ENCODE results near the gene PRDX1.

PRDX1 gene

DNA sequence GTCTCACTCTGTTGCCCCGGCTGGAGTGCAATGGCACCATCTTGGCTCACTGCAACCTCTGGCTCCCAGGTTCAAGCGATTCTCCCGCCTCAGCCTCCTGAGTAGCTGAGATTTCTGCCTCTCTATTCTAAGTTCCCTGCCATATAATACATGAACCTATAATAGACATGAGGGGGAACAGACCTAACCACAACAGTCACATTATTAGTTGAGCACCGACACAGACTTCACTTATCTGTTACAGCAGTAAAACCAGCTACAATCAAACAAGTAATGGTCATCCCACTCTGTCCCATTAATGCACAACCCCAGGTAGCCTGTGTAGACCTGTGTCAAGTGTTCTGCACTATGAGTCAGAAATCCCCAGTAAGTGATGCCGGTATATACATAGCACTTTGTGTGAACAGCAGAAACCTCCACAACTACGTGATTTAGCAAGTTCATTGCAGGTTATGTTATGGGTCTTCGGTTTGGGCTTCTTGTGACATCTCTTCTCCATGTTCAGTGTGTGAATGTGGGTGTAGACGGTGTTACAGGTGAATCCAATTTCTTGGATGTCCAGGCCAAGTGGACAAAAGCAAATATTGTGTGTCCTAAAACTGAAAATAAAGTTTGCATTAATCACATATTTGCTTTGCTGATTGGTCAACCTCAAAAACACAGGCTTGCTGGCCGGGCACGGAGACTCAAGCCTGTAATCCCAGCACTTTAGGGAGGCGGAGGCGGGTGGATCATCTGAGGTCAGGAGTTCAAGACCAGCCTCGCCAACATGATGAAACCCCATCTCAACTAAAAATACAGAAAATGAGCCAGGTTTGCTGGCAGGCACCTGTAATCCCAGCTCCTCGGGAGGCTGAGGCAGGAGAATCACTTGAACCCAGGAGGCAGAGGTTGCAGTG lies 18.0 kb downstream of the PRDX1 start:
- H3K4me3 ChIP-seq (ENCODE audit: low read length) = no peak overlapping the region
- no peaks in the 10 kb centered on the region for H3K9me3 ChIP-seq (ENCODE audit: control insufficient read depth, insufficient read depth, low read length)
- no CpG with 5 or more reads among the region's 14 CpGs for WGBS (ENCODE audit: insufficient coverage, insufficient read length)
- DNase-seq (ENCODE audit: low read depth, low spot score) = no peak
- 0 out of 2 replicates have a peak, but pooled peaks cover 2% of the 10 kb centered on the region for H3K4me1 ChIP-seq (ENCODE audit: control insufficient read depth, insufficient read depth, low read length)
- 0 out of 2 replicates have a peak, but pooled peaks cover 2% of the 10 kb centered on the region for H3K36me3 ChIP-seq (ENCODE audit: control insufficient read depth, insufficient read depth, low read length)
- no peaks in the 10 kb centered on the region for H3K27me3 ChIP-seq (ENCODE audit: control insufficient read depth, insufficient read depth, low read length)
- no peak overlapping the region for H3K27ac ChIP-seq (ENCODE audit: low read length)

DNA sequence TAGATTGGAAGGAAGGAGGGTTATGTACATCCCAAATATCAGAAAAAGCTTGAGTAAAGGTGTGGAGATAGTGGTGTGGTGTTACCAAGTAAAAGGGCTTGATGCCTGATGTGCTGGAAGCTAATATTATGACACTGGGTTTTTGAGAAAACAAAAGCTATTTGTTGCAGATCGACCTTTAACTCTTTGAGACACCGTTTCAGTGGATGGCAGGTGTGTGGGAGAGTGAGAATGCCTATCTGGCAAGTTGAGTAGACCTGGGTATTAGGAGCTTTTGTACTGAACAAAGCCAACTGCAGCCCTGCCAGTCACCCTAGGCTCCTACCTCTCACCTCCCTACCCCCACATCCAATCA lies 20.2 kb downstream of the PRDX1 start:
- no peak for DNase-seq (ENCODE audit: low read depth, low spot score)
- no peaks in the 10 kb centered on the region for H3K36me3 ChIP-seq (ENCODE audit: control insufficient read depth, insufficient read depth, low read length)
- WGBS (ENCODE audit: insufficient coverage, insufficient read length) = no CpG with 5 or more reads among the region's 2 CpGs
- no peaks in the 10 kb centered on the region for H3K9me3 ChIP-seq (ENCODE audit: control insufficient read depth, insufficient read depth, low read length)
- 0 out of 2 replicates have a peak, but pooled peaks cover 2% of the 10 kb centered on the region for H3K4me1 ChIP-seq (ENCODE audit: control insufficient read depth, insufficient read depth, low read length)
- H3K4me3 ChIP-seq (ENCODE audit: low read length) = no peak overlapping the region
- H3K27me3 ChIP-seq (ENCODE audit: control insufficient read depth, insufficient read depth, low read length) = no peaks in the 10 kb centered on the region
- no peak overlapping the region for H3K27ac ChIP-seq (ENCODE audit: low read length)

GRCh38 chr1:45499415-45499769 lies 22.3 kb downstream of the PRDX1 start:
- Histone ChIP-seq H3K36me3 (ENCODE audit: control insufficient read depth, insufficient read depth, low read length) (no peaks in the 10 kb centered on the region), H3K27me3 (ENCODE audit: control insufficient read depth, insufficient read depth, low read length) (no peaks in the 10 kb centered on the region), H3K4me1 (ENCODE audit: control insufficient read depth, insufficient read depth, low read length) (0 out of 2 replicates have a peak, but pooled peaks cover 2% of the 10 kb centered on the region), H3K27ac (ENCODE audit: low read length) (no peak overlapping the region), H3K9me3 (ENCODE audit: control insufficient read depth, insufficient read depth, low read length) (no peaks in the 10 kb centered on the region), H3K4me3 (ENCODE audit: low read length) (peak overlapping the region; percentile 50; the same call in 1 of the 2 replicates)
- WGBS (ENCODE audit: insufficient coverage, insufficient read length) = no CpG with 5 or more reads among the region's 7 CpGs
- DNase-seq (ENCODE audit: low read depth, low spot score) = no peak

DNA sequence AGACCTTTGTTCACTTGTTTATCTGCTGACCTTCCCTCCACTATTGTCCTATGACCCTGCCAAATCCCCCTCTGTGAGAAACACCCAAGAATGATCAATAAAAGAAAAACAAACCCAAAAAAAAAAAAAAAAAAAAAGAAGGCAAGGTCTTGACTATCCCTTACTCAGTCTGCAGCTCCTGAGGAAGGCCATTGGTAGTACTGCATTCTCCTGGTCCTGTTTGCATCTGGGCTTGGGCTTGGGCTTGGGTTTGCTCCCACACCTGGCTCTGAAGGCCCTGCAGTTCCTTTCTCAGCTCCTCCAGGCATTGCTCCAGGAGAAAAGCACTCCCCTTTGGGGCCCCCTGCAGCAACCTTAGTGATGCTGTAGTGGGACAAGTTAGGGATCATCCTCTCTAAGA lies 23.4 kb downstream of the PRDX1 start:
- Histone ChIP-seq H3K9me3 (ENCODE audit: control insufficient read depth, insufficient read depth, low read length) (no peaks in the 10 kb centered on the region), H3K36me3 (ENCODE audit: control insufficient read depth, insufficient read depth, low read length) (no peaks in the 10 kb centered on the region), H3K27me3 (ENCODE audit: control insufficient read depth, insufficient read depth, low read length) (no peaks in the 10 kb centered on the region), H3K4me1 (ENCODE audit: control insufficient read depth, insufficient read depth, low read length) (0 out of 2 replicates have a peak, but pooled peaks cover 2% of the 10 kb centered on the region), H3K27ac (ENCODE audit: low read length) (no peak overlapping the region), H3K4me3 (ENCODE audit: low read length) (no peak overlapping the region)
- DNase-seq (ENCODE audit: low read depth, low spot score) = no peak

DNA sequence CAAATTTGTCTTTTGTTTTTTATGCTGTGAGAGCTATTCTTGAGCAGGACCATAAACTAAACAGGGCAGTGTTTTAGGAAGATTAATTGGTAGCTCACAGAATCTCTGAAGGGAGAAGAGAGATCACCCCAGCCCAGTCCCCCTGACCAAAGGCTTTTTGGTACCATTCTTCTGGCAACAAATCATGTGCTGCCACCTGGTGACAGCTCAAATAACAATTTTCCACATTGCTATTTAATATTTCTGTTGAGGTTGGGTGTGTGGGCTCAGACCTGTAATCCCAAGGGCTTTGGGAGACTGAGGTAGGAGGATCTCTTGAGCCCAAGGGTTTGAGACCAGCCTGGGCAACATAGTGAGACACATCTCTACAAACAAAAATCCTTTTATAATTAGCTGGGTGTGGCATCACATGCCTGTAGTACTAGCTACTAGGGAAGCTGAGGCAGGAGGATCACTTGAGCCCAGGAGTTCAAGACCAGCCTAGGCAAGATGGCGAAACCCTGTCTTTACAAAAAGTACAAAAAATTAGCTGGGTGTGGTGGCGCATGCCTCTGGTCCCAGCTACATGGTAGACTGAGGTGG lies 28.5 kb downstream of the PRDX1 start:
- Histone ChIP-seq H3K27ac (ENCODE audit: low read length) (no peak overlapping the region), H3K36me3 (ENCODE audit: control insufficient read depth, insufficient read depth, low read length) (no peaks in the 10 kb centered on the region), H3K9me3 (ENCODE audit: control insufficient read depth, insufficient read depth, low read length) (no peaks in the 10 kb centered on the region), H3K4me1 (ENCODE audit: control insufficient read depth, insufficient read depth, low read length) (0 out of 2 replicates have a peak, but pooled peaks cover 1% of the 10 kb centered on the region), H3K27me3 (ENCODE audit: control insufficient read depth, insufficient read depth, low read length) (no peaks in the 10 kb centered on the region), H3K4me3 (ENCODE audit: low read length) (no peak overlapping the region)
- no peak for DNase-seq (ENCODE audit: low read depth, low spot score)
- no CpG with 5 or more reads among the region's 2 CpGs for WGBS (ENCODE audit: insufficient coverage, insufficient read length)

- Histone ChIP-seq H3K4me1 (ENCODE audit: control insufficient read depth, insufficient read depth, low read length) (0 out of 2 replicates have a peak, but pooled peaks cover 1% of the 10 kb centered on the region), H3K36me3 (ENCODE audit: control insufficient read depth, insufficient read depth, low read length) (no peaks in the 10 kb centered on the region), H3K9me3 (ENCODE audit: control insufficient read depth, insufficient read depth, low read length) (no peaks in the 10 kb centered on the region), H3K4me3 (ENCODE audit: low read length) (no peak overlapping the region), H3K27ac (ENCODE audit: low read length) (no peak overlapping the region), H3K27me3 (ENCODE audit: control insufficient read depth, insufficient read depth, low read length) (no peaks in the 10 kb centered on the region)
- no peak for DNase-seq (ENCODE audit: low read depth, low spot score)
- no CpG with 5 or more reads among the region's 3 CpGs for WGBS (ENCODE audit: insufficient coverage, insufficient read length)
These were observed 29.0 kb downstream of the PRDX1 start for GRCh38 chr1:45492691-45493090.

DNA sequence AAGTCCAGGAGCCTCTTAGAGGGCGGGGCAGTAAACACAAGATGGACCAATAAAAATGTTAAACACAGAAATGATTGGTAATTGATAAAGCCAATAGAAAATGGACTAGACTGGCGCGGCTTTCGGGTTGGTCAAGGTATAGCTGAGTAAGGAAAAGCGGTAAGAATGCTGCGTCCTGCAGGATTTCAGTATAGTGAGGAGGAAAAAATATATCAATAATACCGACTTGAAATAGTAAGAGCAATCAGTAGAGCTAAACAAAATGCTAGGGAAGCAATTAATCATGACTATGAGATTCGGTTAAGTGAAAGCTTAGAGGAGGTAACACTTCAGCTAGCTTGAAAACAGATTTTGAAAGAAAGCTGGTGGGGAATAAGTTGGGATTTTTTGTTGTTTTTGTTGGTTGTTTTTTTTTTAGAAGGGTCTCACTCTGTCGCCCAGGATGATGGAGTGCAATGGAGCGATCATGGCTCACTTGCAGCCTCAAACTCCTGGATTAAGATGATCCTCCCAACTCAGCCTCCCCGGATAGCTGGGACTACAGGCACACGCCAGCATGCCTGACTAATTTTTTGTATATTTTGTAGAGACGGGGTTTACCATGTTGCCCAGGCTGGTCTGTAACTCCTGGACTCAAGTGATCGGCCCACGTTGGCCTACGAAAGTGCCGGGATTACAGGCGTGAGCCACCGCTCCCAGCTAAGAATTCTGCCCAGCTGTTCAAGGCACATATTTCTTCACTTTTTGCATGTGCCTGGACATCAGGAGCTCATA lies 30.0 kb downstream of the PRDX1 start:
- no peak for DNase-seq (ENCODE audit: low read depth, low spot score)
- no peaks in the 10 kb centered on the region for H3K9me3 ChIP-seq (ENCODE audit: control insufficient read depth, insufficient read depth, low read length)
- no peak overlapping the region; the same call in 1 of the 2 replicates for H3K4me3 ChIP-seq (ENCODE audit: low read length)
- H3K27ac ChIP-seq (ENCODE audit: low read length) = no peak overlapping the region
- 0 out of 2 replicates have a peak, but pooled peaks cover 1% of the 10 kb centered on the region for H3K4me1 ChIP-seq (ENCODE audit: control insufficient read depth, insufficient read depth, low read length)
- H3K36me3 ChIP-seq (ENCODE audit: control insufficient read depth, insufficient read depth, low read length) = no peaks in the 10 kb centered on the region
- no CpG with 5 or more reads among the region's 19 CpGs for WGBS (ENCODE audit: insufficient coverage, insufficient read length)
- no peaks in the 10 kb centered on the region for H3K27me3 ChIP-seq (ENCODE audit: control insufficient read depth, insufficient read depth, low read length)

DNA sequence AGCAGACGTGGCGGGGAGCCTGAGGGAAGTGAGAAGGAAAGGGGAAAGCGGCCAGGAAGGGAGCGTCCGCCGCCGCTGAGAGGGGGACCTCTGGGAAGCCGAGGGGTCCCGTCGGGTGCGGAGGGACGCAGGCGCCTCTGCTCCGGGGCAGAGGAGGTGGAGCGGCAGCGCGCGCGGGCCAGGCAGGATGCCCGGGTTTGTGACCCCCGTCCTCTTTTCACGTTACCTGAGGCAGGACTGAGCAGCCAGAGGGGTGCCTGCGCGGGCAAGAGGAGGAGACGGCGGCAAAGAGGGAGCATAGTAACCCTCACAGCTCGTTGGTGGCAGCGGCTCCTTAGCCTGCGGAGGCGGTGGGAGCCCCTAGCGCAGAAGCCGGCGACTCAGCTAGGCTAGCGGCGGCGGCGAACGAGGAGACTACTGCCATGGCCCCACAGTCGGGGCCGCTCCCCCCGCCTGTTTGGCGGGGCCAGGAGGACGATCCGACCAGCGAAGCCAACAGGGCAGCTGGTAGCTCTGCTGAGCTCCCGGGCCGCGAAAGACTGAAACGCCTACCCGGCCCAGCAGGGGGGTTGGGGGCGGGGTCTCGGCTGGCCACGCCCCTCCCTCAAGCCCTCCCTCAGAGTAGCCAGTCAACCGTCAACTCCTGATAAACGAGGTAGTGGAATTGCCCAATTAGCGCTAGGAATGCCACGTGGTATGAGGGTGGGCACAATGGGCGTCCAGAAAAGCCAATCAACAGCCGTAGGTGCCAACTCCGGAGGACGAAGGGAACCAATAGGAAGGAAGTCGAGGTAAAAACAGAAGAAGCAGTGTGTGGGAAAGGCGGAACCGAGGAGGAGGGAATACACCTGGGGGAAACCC lies 30.8 kb downstream of the PRDX1 start, which contains the start of gene TESK2:
TSS of gene TESK2 (minus strand) at position 538 of the 861 bp plus-strand sequence. CDS start 33,378 bp downstream, outside the sequence.
- no peaks in the 10 kb centered on the region for H3K9me3 ChIP-seq (ENCODE audit: control insufficient read depth, insufficient read depth, low read length)
- peak; percentile 100 for DNase-seq (ENCODE audit: low read depth, low spot score)
- no peaks in the 10 kb centered on the region for H3K36me3 ChIP-seq (ENCODE audit: control insufficient read depth, insufficient read depth, low read length)
- no CpG with 5 or more reads among the region's 64 CpGs for WGBS (ENCODE audit: insufficient coverage, insufficient read length)
- no peak within 1 kb of the TSS for H3K27ac ChIP-seq (ENCODE audit: low read length)
- 0 out of 2 replicates have a peak, but pooled peaks cover 1% of the 10 kb centered on the region for H3K4me1 ChIP-seq (ENCODE audit: control insufficient read depth, insufficient read depth, low read length)
- no peaks in the 10 kb centered on the region for H3K27me3 ChIP-seq (ENCODE audit: control insufficient read depth, insufficient read depth, low read length)
- H3K4me3 ChIP-seq (ENCODE audit: low read length) = peak within 1 kb of the TSS; percentile 65

DNA sequence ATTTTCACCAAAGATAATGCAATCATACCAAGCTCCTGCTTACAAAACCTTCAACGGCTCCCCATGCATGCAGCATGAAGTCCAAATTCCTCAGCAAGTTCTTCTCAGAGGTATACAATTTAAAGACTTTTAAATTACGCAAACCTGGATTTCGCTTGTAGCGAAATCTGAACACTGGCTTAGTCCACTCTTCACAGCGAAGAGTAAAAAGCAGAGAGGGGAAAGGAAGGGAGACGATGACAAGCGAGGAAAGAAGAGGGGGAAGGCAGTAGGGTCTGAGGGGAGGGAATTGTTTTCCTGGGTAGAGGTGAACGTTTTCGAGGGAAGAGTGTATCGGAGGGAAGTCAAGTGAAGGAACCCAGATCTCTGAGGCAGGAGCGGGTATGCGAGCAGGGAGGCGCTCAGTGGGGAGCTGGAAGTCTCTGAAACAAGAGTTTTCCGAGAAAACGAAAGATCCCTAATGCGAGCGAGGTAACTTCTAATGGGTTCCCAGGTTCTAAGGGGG lies 31.5 kb downstream of the PRDX1 start:
- 0 out of 2 replicates have a peak, but pooled peaks cover 1% of the 10 kb centered on the region for H3K4me1 ChIP-seq (ENCODE audit: control insufficient read depth, insufficient read depth, low read length)
- H3K9me3 ChIP-seq (ENCODE audit: control insufficient read depth, insufficient read depth, low read length) = no peaks in the 10 kb centered on the region
- peak overlapping the region; percentile 65 for H3K4me3 ChIP-seq (ENCODE audit: low read length)
- no peaks in the 10 kb centered on the region for H3K36me3 ChIP-seq (ENCODE audit: control insufficient read depth, insufficient read depth, low read length)
- no peak for DNase-seq (ENCODE audit: low read depth, low spot score)
- no peak overlapping the region for H3K27ac ChIP-seq (ENCODE audit: low read length)
- H3K27me3 ChIP-seq (ENCODE audit: control insufficient read depth, insufficient read depth, low read length) = no peaks in the 10 kb centered on the region
- no CpG with 5 or more reads among the region's 17 CpGs for WGBS (ENCODE audit: insufficient coverage, insufficient read length)

Data from iPS DF 6.9 (cell line).